Measurements from ENCODE around the gene ARID1A. TPM values are rescaled to one million over a fixed set of nuclear protein-coding genes. Genes with fewer than 3 reads are reported as not detected.

The ARID1A gene
- total RNA-seq, 6 experiments from 2014 or later = 22.2 to 36.4 (median 29.4) TPM

- no peaks in the 10 kb centered on the region for H3K36me3 ChIP-seq
- H3K9me3 ChIP-seq = no peaks in the 10 kb centered on the region
- H3K4me1 ChIP-seq = peaks cover 0 to 83% (median 23%) of the 10 kb centered on the region in 4 donors
- no peak overlapping the region for H3K27ac ChIP-seq
- intact Hi-C loops (cut with DNase I) = no loop called here
- H3K27me3 ChIP-seq = no peaks in the 10 kb centered on the region
- no peak overlapping the region for H3K4me3 ChIP-seq
- peak in 1 of 4 donors; percentile 23 for ATAC-seq
- WGBS (ENCODE audit: insufficient coverage, low coverage, low lambda C conversion rate, missing lambda C conversion rate) = 60% methylated on average over 2 of the region's 2 CpGs
- TF ChIP-seq POLR2A (IDR thresholded peaks at IDR 0.05) = no peak
- TF ChIP-seq CTCF (IDR thresholded peaks at IDR 0.05) = no peak
- DNase-seq = no peak
These were observed 21.2 kb downstream of the ARID1A start for GRCh38 chr1:26717017-26717491.

- Histone ChIP-seq H3K27ac (peak overlapping the region in 1 of 3 donors; percentile 4), H3K9me3 (no peaks in the 10 kb centered on the region), H3K4me1 (peaks cover 2 to 84% (median 31%) of the 10 kb centered on the region in 4 donors), H3K27me3 (no peaks in the 10 kb centered on the region), H3K4me3 (no peak overlapping the region), H3K36me3 (no peaks in the 10 kb centered on the region)
- DNase-seq = no peak
- intact Hi-C loops (cut with DNase I) = no loop called here
- WGBS (ENCODE audit: insufficient coverage, low coverage, low lambda C conversion rate, missing lambda C conversion rate) = 40% methylated on average over 3 of the region's 3 CpGs
- ATAC-seq = no peak
- TF ChIP-seq POLR2A (IDR thresholded peaks at IDR 0.05) (no peak), CTCF (IDR thresholded peaks at IDR 0.05) (peak in 1 of 4 donors; percentile 7)
These were observed 23.4 kb downstream of the ARID1A start for GRCh38 chr1:26719205-26719604.

GRCh38 chr1:26721669-26722355 is 26.0 kb downstream of the ARID1A start:
- no peaks in the 10 kb centered on the region for H3K27me3 ChIP-seq
- H3K9me3 ChIP-seq = no peaks in the 10 kb centered on the region
- ATAC-seq (no peak), DNase-seq (no peak)
- no peak for TF ChIP-seq POLR2A (IDR thresholded peaks at IDR 0.05)
- no peak for TF ChIP-seq CTCF (IDR thresholded peaks at IDR 0.05)
- H3K4me3 ChIP-seq = no peak overlapping the region
- no peaks in the 10 kb centered on the region for H3K36me3 ChIP-seq
- intact Hi-C loops (cut with DNase I) = no loop called here
- H3K4me1 ChIP-seq = peaks cover 2 to 87% (median 37%) of the 10 kb centered on the region in 4 donors
- 100% methylated on average over 2 of the region's 2 CpGs for WGBS (ENCODE audit: insufficient coverage, low coverage, low lambda C conversion rate, missing lambda C conversion rate)
- no peak overlapping the region for H3K27ac ChIP-seq

GRCh38 chr1:26723013-26723991 is 27.5 kb downstream of the ARID1A start:
- DNase-seq (peak; percentile 78 to 83 (median 79)), ATAC-seq (peak; percentile 84 to 94 (median 90))
- TF ChIP-seq CTCF (IDR thresholded peaks at IDR 0.05) = no peak
- no peak for TF ChIP-seq POLR2A (IDR thresholded peaks at IDR 0.05)
- 3% methylated on average over 11 of the region's 19 CpGs for WGBS (ENCODE audit: insufficient coverage, low coverage, low lambda C conversion rate, missing lambda C conversion rate)
- no peaks in the 10 kb centered on the region for H3K9me3 ChIP-seq
- H3K36me3 ChIP-seq = no peaks in the 10 kb centered on the region
- peaks cover 6 to 76% (median 31%) of the 10 kb centered on the region in 4 donors for H3K4me1 ChIP-seq
- no peak overlapping the region for H3K4me3 ChIP-seq
- intact Hi-C loops (cut with DNase I) = no loop called here
- H3K27me3 ChIP-seq = no peaks in the 10 kb centered on the region
- H3K27ac ChIP-seq = peak overlapping the region in 2 of 3 donors; percentile 31 to 52

All from right lobe of liver (tissue), 6 donors.